ENCODE results near the gene DDC. TPM values are rescaled to one million over a fixed set of nuclear protein-coding genes. Genes with fewer than 3 reads are reported as not detected.
"Not testable (repeated sequence)": the region's sequence is repeated elsewhere in the genome, so short reads cannot be mapped to it uniquely, and the experiment has no call there.

The DDC gene
- total RNA-seq, 1 donor from 2014 or later, result not detected

- Mint-ChIP-seq H3K27me3 (ENCODE audit: low read depth) (peaks cover 13% of the 10 kb centered on the region), H3K27ac (ENCODE audit: unreplicated experiment) (no peak overlapping the region), H3K36me3 (ENCODE audit: low read depth) (no peaks in the 10 kb centered on the region), H3K9me3 (ENCODE audit: low read depth) (no peaks in the 10 kb centered on the region), H3K4me3 (ENCODE audit: unreplicated experiment) (no peak overlapping the region), H3K4me1 (ENCODE audit: low read depth) (no peaks in the 10 kb centered on the region)
- DNase-seq (ENCODE audit: low spot score), result no peak
- TF ChIP-seq CTCF (IDR thresholded peaks at IDR 0.05), result no peak
Observed at GRCh38 chr7:50540785-50541579, 24.2 kb downstream of the DDC start.

- H3K4me3 Mint-ChIP-seq (ENCODE audit: unreplicated experiment), result no peak overlapping the region
- H3K27ac Mint-ChIP-seq (ENCODE audit: unreplicated experiment), result no peak overlapping the region
- no peaks in the 10 kb centered on the region for H3K9me3 Mint-ChIP-seq (ENCODE audit: low read depth)
- H3K36me3 Mint-ChIP-seq (ENCODE audit: low read depth), result no peaks in the 10 kb centered on the region
- no peak for DNase-seq (ENCODE audit: low spot score)
- peaks cover 9% of the 10 kb centered on the region for H3K27me3 Mint-ChIP-seq (ENCODE audit: low read depth)
- H3K4me1 Mint-ChIP-seq (ENCODE audit: low read depth), result peaks cover 6% of the 10 kb centered on the region
- TF ChIP-seq CTCF (IDR thresholded peaks at IDR 0.05), result no peak
Observed at GRCh38 chr7:50539725-50540124, 25.5 kb downstream of the DDC start.

- Mint-ChIP-seq H3K4me1 (ENCODE audit: low read depth) (peaks cover 11% of the 10 kb centered on the region), H3K36me3 (ENCODE audit: low read depth) (no peaks in the 10 kb centered on the region), H3K27me3 (ENCODE audit: low read depth) (peaks cover 4% of the 10 kb centered on the region), H3K4me3 (ENCODE audit: unreplicated experiment) (no peak overlapping the region), H3K9me3 (ENCODE audit: low read depth) (no peaks in the 10 kb centered on the region), H3K27ac (ENCODE audit: unreplicated experiment) (no peak overlapping the region)
- TF ChIP-seq CTCF (IDR thresholded peaks at IDR 0.05), result no peak
- no peak for DNase-seq (ENCODE audit: low spot score)
Observed at GRCh38 chr7:50538478-50538877, 26.7 kb downstream of the DDC start.

GRCh38 chr7:50537417-50537816 is 27.8 kb downstream of the DDC start:
- no peak for TF ChIP-seq CTCF (IDR thresholded peaks at IDR 0.05)
- no peak overlapping the region for H3K27ac Mint-ChIP-seq (ENCODE audit: unreplicated experiment)
- no peak for DNase-seq (ENCODE audit: low spot score)
- H3K27me3 Mint-ChIP-seq (ENCODE audit: low read depth), result peaks cover 4% of the 10 kb centered on the region
- no peaks in the 10 kb centered on the region for H3K36me3 Mint-ChIP-seq (ENCODE audit: low read depth)
- no peak overlapping the region for H3K4me3 Mint-ChIP-seq (ENCODE audit: unreplicated experiment)
- no peaks in the 10 kb centered on the region for H3K9me3 Mint-ChIP-seq (ENCODE audit: low read depth)
- H3K4me1 Mint-ChIP-seq (ENCODE audit: low read depth), result peaks cover 11% of the 10 kb centered on the region

- not testable (repeated sequence) for H3K36me3 Mint-ChIP-seq (ENCODE audit: low read depth)
Observed at GRCh38 chr7:50535291-50535711, 29.9 kb downstream of the DDC start.

More at GRCh38 chr7:50535291-50535711, 29.9 kb downstream of the DDC start:
- H3K4me1 Mint-ChIP-seq (ENCODE audit: low read depth), result peaks cover 16% of the 10 kb centered on the region
- H3K27me3 Mint-ChIP-seq (ENCODE audit: low read depth); DNase-seq (ENCODE audit: low spot score); H3K4me3 Mint-ChIP-seq (ENCODE audit: unreplicated experiment); H3K27ac Mint-ChIP-seq (ENCODE audit: unreplicated experiment); H3K9me3 Mint-ChIP-seq (ENCODE audit: low read depth): not testable (repeated sequence)
